C1 segment of cervical spinal cord (tissue), 14 donors: Measurements from ENCODE around the gene PI16.
"Not testable (repeated sequence)": the region's sequence is repeated elsewhere in the genome, so short reads cannot be mapped to it uniquely, and the experiment has no call there.

Source experiments
- DNase-seq, 14 donors: peaks; one replicate each; lab custom pipeline; 2025; lab: John Stamatoyannopoulos, UW

PI16 gene

DNA sequence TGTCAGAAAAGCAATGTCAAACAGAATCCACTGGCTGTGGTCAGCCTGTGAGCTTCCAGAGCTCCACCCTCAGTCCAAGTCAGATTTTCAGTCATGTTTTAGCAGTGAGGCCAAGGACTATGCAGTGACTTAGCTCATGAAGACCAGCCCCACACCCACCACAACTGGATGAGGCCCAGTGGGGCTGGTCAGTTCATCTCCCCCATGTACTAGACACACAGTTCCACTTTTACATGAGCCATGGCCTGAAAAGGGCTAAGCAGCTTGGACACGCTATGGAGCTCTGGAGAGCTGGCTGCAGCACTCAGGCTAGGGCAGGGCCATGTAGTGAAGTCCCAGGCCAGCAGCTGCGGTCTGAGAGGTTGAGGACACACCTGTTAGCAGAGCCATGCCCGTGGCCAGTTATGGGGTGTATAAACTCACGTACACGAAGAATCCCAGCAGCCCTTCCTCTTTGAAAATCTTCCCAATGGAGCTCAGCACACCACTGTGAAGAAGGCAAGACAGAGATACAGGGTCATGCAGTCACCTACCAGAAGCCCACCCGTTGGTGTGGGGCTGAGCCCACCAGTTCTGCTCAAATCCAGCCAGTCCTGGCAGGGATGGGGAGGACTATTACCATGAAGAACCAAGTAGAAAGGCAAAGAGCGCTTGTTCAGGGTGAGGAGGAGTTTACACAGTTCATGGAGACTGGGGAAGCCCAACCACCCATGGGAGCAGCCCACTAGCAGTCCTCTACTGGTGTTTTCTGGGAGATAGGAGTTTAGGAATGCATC lies 20.9 kb downstream of the PI16 start:
- no peak for DNase-seq

- no peak for DNase-seq
These were observed 21.4 kb downstream of the PI16 start for GRCh38 chr6:36976007-36976264.

DNA sequence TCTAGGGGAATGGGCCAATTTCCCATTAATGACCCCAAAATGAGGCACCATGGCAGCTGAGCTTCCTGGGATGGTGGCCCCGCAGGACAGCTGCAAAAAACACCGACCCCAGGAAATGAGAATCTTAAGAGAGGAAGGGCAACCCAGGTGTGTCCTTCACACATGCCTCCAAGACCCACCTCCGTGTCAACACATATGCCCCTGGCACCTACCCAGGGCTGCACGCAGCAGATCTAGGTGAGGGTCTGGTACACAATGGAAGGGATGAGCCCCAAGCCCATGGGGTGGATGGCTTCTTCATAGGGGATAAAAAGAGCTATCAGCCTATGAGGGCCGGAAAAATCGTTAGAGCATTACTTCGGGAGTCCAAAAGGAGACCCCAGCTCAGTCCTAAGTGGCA lies 22.0 kb downstream of the PI16 start:
- no peak for DNase-seq

DNA sequence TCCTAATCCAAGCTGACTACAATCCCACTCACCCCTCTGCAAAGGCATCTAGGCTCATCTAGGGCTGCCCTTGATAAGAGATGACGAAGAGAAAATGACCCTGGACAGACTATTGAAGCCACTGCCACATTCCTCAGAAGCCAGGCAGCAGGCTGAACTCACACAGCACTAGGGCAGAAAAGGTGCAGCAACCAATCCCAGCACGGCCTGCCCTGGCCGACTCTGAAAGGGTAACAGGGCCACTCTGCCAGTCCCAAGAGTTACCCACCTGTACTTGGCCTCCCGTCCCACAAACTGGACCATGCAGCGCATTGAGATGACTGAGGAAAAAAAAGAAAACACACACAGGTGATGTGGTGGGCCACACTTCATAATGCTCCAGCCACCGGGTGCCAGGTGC lies 22.4 kb downstream of the PI16 start:
- no peak for DNase-seq

GRCh38 chr6:36977470-36977941 lies 23.0 kb downstream of the PI16 start:
- no peak for DNase-seq

DNA sequence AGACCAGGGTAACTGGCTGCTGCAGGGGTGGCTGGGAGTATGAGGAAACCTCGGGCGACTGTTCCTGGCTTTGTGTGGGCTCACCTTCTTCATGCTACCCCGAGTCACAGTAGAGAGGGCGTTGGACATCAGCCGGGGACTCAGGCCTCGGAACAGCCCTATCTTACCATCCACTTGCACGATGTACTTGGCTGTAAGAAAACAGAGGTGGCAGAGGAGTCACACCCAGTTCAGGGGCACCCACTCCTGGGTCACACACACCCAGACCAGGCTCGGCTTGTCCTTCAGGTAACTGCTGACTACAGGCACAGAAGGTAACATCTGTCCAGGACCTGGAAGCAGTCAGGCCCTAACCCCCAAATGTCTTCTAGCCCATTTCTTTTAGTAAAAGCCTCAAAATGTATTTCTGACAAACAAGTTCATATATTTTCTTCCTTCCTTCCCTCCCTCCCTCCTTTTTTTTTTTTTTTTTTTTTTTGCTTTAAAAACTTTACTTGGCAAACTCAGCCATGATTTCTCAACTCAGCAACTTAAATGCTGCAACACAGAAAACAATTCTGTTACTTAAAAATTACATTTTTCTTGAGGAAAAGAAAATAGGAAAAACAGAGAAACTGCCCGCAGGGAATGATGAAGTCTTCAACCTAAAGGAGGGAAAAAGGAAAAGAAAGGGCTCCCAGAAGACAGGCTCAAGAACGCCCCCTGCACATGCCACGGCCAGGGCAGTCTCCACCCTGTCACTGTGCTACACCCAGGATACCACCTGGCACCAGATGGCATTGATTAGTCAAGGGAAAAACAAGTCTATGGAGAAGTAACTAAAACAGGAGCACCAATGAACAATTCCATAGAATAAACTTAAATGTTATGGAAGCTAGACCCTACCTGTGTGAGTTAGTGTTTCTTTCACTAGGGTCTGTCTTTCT lies 24.1 kb downstream of the PI16 start:
- peak in 1 of 14 donors; percentile 58 for DNase-seq

- peak in 12 of 14 donors; percentile 17 to 63 (median 36) for DNase-seq
These were observed 24.8 kb downstream of the PI16 start for GRCh38 chr6:36979347-36979742.

DNA sequence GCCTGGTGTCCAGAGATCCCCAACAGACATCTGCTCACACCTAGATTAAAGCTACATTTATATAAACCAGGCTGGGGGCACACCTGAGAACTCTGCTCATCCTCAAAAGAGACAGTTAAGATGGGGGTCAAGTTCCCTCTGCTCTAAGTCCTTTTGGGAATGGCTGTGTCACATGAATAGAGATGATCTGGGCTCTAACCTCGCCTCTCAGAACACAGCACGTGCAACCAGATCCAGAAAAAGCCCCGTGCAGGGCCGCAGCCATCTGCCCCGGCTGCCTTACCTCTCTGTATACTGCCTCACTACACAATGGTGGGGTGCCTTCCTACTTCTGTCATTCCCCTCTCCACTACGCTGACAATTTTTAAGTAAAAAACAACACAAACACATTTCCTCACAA lies 25.6 kb downstream of the PI16 start:
- no peak for DNase-seq

DNA sequence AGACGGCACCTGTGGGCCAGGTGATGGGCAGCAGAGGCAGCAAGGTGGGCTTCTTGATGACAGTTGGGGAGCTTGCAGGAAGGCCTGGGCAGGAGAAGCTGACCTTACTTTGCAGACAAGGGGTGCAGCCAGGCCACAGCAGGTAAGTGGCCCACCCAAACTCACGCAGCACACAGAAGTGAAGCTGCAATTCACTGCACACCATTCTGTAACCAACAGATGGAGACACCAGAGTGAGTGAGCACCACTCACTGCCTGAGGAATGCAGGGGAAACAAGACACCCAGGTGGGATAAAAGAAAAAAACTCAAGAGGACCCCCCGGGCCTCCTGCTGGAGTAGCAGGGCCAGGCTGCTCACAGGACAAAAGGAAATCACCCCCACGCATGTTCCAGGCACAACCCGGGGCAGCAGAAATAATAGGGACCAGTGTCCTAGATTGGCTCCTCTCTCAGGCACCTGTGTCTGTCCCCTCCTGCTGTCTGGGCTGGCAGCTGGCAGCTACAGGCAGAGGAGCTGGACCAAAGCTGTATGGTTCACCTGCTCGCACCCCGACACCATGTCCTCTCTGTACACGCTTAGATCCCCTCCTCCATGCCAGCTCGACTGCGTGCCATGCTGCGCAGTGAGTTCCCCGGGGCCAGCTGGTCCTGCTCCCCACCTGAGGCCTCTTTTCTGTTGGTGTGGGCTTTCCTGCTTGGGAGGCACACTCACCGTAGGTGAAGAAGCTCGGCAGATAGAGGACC lies 26.5 kb downstream of the PI16 start:
- DNase-seq, result peak in 3 of 14 donors; percentile 11 to 35 (median 31)

DNA sequence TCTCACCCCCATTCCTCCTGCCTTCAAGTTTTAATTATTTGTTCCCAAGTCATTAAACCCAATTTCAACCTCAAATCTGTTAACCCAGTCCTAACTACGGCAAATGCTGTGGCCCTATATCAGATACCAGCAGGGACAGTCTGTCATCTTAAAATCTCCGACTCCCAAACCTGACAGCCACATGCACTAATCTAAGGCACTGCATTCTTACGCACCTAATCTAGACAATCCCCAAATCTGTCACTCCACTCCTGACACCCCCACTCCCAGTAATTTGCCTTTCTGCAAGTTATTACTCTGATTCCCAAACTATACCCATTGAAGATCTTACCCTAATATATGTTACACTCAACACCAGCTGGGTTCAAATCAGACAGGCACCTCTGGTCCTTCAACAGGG lies 29.0 kb downstream of the PI16 start:
- no peak for DNase-seq

GRCh38 chr6:36984581-36985416 lies 30.3 kb downstream of the PI16 start:
- peak in 5 of 14 donors; percentile 18 to 55 (median 28) for DNase-seq

DNA sequence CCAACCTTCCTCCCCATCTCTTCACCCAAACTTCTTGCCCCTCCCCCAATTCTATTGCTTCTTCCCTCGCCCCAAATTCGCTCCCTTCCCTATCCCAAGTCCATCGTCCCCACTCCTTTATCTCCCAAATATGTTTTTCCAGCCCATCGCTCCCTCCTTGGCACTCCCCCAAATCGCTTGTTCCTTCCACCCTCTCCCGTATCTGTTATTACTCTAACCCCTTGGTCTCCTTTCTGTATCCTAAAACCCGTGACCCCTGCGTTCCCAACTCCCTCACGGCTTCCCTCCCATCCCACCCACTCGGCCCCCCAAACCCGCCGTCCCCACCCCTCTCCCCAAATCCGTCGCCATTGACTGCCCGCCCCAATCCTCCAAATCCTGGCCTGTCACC lies 30.9 kb downstream of the PI16 start:
- DNase-seq, result peak in 4 of 14 donors; percentile 17 to 44 (median 42)

DNA sequence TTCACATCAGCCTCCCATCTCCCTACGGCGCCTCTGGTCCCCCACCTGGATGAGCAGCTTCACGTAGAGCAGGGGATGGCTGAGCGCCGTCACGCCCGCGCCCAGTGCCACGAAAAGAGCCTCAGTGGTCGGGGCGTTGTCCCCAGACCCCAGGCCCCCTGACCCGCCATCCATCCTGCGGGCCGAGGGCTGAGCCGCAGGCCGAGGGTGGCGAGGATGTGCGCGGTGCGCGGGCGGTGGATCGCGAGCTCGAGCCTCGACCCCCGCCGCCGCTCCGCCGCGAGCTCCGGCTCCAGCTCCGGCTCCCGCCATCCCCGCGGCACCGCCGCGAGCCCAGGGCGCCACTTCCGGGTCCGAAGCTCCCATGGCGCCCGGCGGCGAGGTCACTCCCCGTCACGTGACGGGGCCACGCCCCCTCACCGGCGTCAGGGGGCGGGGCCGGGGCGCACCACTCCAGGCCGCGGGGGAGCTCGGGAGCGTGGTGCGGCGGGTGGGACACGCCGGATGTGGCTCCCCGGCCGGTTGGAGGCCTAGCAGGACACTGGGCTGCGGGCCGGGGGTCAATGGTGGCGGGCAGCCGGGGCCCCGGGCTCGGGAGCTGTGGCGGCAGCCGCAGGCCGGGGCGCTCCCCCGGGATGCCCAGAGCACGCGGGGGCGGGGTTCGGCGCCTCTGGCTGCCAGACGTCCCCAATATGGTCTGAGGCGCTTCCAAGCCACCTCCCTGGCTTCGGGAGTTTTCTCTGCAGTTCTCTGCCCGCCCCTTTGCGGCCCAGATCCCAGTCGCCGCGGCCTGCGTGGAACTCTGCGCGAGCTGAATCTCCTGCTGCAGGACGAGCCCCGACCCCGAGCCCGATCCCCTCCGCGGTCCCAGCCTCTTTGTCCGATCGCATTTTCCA lies 31.5 kb downstream of the PI16 start, which contains the start of gene MTCH1:
Gene MTCH1 (minus strand): TSS at position 389 of the 896 bp plus-strand sequence. CDS start 23 bp downstream, at position 366.
- DNase-seq, result peak in 13 of 14 donors; percentile 81 to 99 (median 94)

DNA sequence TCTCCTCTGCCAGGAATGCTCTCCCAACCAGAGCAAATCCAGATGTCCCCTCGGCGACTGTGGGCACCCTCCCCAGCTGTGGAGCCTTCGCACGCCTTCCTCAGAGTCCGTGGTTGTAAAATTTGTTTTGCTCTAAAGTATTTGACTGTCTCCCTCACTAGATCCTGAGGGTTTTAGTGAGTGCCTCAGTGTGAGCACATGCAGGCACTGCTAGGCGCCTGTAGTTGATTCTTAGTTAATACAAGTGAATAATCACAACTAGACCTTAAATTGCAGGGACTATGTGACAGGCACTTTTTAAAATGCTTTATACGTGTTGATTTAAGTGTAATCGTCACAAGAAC lies 32.1 kb downstream of the PI16 start:
- DNase-seq, result no peak

DNA sequence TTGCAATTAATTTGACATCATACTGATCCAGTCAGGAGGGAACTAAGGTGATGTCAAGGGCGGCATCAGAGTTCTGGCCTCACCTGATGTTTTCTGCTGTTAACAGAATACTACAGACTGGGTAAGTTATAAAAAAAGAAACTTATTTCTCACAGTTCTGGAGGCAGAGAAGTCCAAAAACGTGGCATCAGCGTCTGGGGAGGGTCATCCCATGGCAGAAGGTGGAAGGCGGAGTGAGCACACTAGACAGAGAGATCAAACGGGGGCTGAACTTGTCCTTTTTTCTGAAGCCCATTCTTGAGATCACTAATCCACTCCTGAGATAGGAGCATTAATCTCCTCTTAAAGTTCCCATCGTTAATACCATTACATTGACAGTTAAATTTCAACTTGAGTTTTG lies 34.7 kb downstream of the PI16 start:
- DNase-seq, result no peak

DNA sequence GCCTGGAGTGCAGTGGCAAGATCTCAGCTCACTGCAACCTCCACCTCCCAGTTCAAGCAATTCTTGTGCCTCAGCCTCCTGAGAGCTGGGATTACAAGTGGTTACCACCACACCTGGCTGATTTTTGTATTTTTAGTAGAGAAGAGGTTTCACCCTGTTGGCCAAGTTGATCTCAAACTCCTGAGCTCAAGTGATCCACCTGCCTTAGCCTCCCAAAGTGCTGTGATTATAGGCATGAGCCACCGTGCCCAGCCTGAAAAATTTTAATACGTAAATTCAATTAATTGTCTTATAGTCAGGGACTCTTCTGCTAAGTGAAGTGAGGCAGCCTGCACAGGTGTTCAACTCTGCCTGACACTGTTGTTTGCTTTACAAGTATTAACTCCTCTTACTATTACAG lies 35.9 kb downstream of the PI16 start:
- DNase-seq, result not testable (repeated sequence)

DNA sequence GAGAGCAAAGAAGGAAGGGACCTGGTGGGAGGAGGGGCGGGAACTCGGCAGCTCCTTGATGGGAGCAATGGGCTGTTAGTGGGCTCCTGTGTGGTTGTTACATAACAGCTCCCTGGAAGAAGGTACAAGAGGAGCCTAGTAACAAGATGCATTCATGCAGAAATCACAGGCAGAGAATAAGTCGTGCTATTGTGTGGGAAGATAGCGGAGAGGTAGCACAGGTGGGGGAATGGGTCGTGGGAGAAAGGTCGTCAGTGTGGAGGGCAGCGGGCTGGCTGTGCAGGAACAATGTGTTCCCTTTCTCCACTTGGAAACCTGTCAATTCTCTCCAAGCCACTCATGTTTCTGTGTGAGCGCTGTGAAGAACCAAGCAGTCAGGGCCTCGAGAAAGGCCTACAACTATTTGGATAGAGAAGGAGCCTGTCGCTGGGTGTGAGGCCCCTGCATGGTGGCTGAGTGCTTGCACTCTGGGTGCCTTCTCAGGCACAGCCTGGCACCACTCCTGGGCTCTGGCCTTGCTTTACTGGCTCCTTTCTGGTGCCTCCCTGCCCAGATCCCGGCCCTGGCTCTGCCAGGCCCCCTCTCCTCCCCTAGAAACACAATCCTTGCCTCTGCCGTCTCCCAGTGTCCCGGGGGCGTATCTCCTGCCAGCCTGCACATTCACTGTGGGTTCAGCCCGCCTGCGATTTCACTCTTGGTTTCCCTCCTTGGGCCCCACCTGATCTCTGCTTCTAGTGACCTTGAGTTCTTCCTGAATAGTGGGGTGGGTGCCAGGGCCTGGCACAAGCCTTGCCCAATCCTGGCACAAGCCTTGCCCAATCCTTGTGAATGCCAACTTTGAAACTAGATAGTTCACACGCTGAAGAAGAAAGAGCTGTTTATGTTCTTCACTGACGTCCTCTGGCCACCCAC lies 43.5 kb downstream of the PI16 start:
- DNase-seq, result peak in 12 of 14 donors; percentile 38 to 86 (median 70)

DNA sequence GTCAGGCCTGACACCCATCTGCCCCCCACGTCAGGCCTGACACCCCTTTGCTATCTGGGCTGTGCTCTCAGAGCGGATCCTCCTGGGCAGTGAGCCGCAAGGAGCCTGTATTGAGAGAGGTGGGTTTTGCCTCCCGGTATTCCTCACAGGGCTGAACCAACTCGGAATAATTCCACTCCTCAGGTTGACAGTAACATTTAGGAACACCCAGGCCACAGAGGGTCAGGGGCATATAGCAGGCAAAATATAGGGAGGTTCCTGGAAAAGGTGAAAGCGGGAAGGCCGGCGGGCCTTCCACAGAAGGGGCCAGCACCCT lies 44.1 kb downstream of the PI16 start:
- peak in 2 of 14 donors; percentile 69 to 74 for DNase-seq
